ENCODE results near the gene LDLRAP1. TPM values are rescaled to one million over a fixed set of nuclear protein-coding genes. Genes with fewer than 3 reads are reported as not detected.

Gene LDLRAP1
- total and polyA plus RNA-seq, 9 of the 15 experiments (the other 6 are each of a cell fraction or from before 2014, with no cell fraction given), result 0.56 to 29.6 (median 16.2) TPM

DNA sequence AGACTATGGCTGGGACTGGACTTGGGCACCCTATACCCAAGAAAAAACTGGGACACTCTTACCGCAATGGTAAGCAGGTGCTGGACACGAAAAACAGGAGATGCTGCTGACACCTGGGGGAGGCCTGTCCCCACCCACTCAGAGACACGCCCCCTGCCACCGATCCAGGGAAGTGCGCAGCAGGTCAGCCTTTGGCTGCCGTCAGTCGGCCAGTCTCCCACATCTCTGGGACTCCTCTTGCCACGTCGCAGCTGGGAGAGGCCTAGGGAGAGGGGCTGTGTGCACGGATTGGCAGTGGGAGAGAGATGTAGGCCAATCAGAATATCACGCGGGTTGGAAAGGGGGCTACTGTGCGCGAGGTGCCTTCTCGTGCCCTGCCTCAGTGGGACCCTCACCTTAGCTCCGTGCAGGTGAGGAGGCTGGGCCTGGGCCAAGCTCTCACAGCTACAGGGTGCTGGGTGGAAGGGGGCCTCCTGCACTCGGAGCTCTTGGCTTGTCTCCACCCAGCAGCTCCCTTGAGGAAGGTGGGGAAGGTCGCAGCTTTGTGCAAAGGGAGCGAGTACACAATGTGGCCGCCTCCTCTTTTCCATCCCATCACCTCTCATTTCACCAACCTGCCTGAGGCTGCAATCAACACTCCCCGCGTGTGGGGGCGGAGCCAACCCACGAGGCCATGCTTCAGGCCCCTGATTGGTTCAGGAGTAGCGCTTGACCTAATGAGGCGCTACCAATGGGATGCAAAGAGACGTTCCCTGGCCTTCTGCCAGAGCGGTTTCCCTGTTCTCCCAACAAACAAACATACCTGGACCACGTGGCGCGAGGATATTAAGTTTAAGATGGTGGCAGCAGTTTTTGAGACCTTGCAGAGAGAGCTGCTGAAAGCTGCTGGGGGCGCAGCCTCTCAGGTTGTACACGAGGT lies 25.7 kb upstream of the LDLRAP1 start:
- in situ Hi-C loops (cut with MboI), result no loop called here
- no peaks in the 10 kb centered on the region for H3K9me1 ChIP-seq (ENCODE audit: control insufficient read depth, insufficient read depth, low read length)
- H4K20me1 ChIP-seq (replicated peaks; ENCODE audit: control insufficient read depth, insufficient read depth, low read length), result no peaks in the 10 kb centered on the region
- no peaks in the 10 kb centered on the region for H3K79me2 ChIP-seq (ENCODE audit: control insufficient read depth, insufficient read depth, low read length)
- no peaks in the 10 kb centered on the region for H3K36me3 ChIP-seq (ENCODE audit: control insufficient read depth, insufficient read depth, low read length)
- peak overlapping the region in 1 of 2 experiments; percentile 53; a peak in 2 of 4 replicates for H3K9ac ChIP-seq (ENCODE audit: insufficient read depth in 1 of 2, low read depth in 2 of 2, low read length in 2 of 2)
- DNase-seq (ENCODE audit: extremely low read depth in 1 of 4, low spot score in 3 of 4) (peak; percentile 69 to 80 (median 77)), ATAC-seq (peak; percentile 81), FAIRE-seq (peak; percentile 56)
- peak overlapping the region; percentile 73 for H2AFZ ChIP-seq (ENCODE audit: low read depth, low read length)
- no peaks in the 10 kb centered on the region for H3K9me3 ChIP-seq (replicated peaks; ENCODE audit: control insufficient read depth, insufficient read depth, low read depth, low read length)
- POLR2A ChIA-PET, result interaction anchor here (0.5 to 1.3 kb wide), 6 partner anchors 9 to 306 kb away, joined by 3 to 5 read pairs (median 3); no protein-coding TSS in a partner anchor
- peaks cover 7 to 10% of the 10 kb centered on the region in 2 experiments; a peak in 4 of 5 replicates for H3K4me1 ChIP-seq (replicated peaks in 1 of 2; ENCODE audit: control insufficient read depth in 2 of 2, insufficient read depth in 2 of 2, low read length in 2 of 2)
- H3K4me2 ChIP-seq (ENCODE audit: insufficient read depth, low read length), result peak overlapping the region; percentile 19; the same call in 1 of the 2 replicates
- CTCF ChIA-PET (ENCODE audit: low intra/inter-chr PET ratio), result no interaction called here
- no peak overlapping the region for H3K4me3 ChIP-seq
- H3K27me3 ChIP-seq (ENCODE audit: control insufficient read depth in 2 of 2, insufficient read depth in 2 of 2, low read length in 2 of 2), result no peaks in the 10 kb centered on the region
- no peak overlapping the region for H3K27ac ChIP-seq (ENCODE audit: extremely low read depth, low read depth, low read length)
- intact Hi-C loops (cut with micrococcal nuclease), result no loop called here
- no TSS peak for BruUV-seq (replicated peaks)
- WGBS (ENCODE audit: insufficient coverage, low coverage, missing lambda C conversion rate), result 50% methylated on average over 32 of the region's 33 CpGs
- TF ChIP-seq SP1 (CRISPR knock-in tag; IDR thresholded peaks at IDR 0.05) (no peak), NFYB (IDR thresholded peaks at IDR 0.05; ENCODE audit: extremely low read depth, insufficient read length) (peak; percentile 42), XRCC4 (IDR thresholded peaks at IDR 0.05; ENCODE audit: extremely low read depth, insufficient read depth, insufficient read length) (no peak), TCF7L2 (IDR thresholded peaks at IDR 0.05; ENCODE audit: low read depth, low read length) (no peak), TCF7 (IDR thresholded peaks at IDR 0.05; ENCODE audit: borderline replicate concordance) (no peak)
- TF ChIP-seq, protein P1, sequence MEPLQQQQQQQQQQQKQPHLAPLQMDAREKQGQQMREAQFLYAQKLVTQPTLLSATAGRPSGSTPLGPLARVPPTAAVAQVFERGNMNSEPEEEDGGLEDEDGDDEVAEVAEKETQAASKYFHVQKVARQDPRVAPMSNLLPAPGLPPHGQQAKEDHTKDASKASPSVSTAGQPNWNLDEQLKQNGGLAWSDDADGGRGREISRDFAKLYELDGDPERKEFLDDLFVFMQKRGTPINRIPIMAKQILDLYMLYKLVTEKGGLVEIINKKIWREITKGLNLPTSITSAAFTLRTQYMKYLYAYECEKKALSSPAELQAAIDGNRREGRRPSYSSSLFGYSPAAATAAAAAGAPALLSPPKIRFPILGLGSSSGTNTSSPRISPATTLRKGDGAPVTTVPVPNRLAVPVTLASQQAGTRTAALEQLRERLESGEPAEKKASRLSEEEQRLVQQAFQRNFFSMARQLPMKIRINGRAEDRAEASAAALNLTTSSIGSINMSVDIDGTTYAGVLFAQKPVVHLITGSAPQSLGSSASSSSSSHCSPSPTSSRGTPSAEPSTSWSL (CRISPR knock-in tag; IDR thresholded peaks at IDR 0.05; ENCODE audit: borderline replicate concordance), result no peak
- TF ChIP-seq, protein P2, sequence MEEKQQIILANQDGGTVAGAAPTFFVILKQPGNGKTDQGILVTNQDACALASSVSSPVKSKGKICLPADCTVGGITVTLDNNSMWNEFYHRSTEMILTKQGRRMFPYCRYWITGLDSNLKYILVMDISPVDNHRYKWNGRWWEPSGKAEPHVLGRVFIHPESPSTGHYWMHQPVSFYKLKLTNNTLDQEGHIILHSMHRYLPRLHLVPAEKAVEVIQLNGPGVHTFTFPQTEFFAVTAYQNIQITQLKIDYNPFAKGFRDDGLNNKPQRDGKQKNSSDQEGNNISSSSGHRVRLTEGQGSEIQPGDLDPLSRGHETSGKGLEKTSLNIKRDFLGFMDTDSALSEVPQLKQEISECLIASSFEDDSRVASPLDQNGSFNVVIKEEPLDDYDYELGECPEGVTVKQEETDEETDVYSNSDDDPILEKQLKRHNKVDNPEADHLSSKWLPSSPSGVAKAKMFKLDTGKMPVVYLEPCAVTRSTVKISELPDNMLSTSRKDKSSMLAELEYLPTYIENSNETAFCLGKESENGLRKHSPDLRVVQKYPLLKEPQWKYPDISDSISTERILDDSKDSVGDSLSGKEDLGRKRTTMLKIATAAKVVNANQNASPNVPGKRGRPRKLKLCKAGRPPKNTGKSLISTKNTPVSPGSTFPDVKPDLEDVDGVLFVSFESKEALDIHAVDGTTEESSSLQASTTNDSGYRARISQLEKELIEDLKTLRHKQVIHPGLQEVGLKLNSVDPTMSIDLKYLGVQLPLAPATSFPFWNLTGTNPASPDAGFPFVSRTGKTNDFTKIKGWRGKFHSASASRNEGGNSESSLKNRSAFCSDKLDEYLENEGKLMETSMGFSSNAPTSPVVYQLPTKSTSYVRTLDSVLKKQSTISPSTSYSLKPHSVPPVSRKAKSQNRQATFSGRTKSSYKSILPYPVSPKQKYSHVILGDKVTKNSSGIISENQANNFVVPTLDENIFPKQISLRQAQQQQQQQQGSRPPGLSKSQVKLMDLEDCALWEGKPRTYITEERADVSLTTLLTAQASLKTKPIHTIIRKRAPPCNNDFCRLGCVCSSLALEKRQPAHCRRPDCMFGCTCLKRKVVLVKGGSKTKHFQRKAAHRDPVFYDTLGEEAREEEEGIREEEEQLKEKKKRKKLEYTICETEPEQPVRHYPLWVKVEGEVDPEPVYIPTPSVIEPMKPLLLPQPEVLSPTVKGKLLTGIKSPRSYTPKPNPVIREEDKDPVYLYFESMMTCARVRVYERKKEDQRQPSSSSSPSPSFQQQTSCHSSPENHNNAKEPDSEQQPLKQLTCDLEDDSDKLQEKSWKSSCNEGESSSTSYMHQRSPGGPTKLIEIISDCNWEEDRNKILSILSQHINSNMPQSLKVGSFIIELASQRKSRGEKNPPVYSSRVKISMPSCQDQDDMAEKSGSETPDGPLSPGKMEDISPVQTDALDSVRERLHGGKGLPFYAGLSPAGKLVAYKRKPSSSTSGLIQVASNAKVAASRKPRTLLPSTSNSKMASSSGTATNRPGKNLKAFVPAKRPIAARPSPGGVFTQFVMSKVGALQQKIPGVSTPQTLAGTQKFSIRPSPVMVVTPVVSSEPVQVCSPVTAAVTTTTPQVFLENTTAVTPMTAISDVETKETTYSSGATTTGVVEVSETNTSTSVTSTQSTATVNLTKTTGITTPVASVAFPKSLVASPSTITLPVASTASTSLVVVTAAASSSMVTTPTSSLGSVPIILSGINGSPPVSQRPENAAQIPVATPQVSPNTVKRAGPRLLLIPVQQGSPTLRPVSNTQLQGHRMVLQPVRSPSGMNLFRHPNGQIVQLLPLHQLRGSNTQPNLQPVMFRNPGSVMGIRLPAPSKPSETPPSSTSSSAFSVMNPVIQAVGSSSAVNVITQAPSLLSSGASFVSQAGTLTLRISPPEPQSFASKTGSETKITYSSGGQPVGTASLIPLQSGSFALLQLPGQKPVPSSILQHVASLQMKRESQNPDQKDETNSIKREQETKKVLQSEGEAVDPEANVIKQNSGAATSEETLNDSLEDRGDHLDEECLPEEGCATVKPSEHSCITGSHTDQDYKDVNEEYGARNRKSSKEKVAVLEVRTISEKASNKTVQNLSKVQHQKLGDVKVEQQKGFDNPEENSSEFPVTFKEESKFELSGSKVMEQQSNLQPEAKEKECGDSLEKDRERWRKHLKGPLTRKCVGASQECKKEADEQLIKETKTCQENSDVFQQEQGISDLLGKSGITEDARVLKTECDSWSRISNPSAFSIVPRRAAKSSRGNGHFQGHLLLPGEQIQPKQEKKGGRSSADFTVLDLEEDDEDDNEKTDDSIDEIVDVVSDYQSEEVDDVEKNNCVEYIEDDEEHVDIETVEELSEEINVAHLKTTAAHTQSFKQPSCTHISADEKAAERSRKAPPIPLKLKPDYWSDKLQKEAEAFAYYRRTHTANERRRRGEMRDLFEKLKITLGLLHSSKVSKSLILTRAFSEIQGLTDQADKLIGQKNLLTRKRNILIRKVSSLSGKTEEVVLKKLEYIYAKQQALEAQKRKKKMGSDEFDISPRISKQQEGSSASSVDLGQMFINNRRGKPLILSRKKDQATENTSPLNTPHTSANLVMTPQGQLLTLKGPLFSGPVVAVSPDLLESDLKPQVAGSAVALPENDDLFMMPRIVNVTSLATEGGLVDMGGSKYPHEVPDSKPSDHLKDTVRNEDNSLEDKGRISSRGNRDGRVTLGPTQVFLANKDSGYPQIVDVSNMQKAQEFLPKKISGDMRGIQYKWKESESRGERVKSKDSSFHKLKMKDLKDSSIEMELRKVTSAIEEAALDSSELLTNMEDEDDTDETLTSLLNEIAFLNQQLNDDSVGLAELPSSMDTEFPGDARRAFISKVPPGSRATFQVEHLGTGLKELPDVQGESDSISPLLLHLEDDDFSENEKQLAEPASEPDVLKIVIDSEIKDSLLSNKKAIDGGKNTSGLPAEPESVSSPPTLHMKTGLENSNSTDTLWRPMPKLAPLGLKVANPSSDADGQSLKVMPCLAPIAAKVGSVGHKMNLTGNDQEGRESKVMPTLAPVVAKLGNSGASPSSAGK (IDR thresholded peaks at IDR 0.05), result 0 out of 2 replicates have a peak, but pooled peaks have one; percentile 13

Data from K562 (cell line).